HG03460 (cell line): ENCODE measurements around the gene CCDC174.
"Not testable (repeated sequence)": the region's sequence is repeated elsewhere in the genome, so short reads cannot be mapped to it uniquely, and the experiment has no call there.

Source experiments
- ATAC-seq: cut with Tn5 transposase; IDR thresholded peaks from one replicate; pipeline ENCODE4 v1.9.1; 2021; ENCODE audit not compliant: unreplicated experiment

Gene CCDC174

GRCh38 chr3:14649466-14649865, 2.1 kb upstream of the CCDC174 start:
- ATAC-seq: no peak

DNA sequence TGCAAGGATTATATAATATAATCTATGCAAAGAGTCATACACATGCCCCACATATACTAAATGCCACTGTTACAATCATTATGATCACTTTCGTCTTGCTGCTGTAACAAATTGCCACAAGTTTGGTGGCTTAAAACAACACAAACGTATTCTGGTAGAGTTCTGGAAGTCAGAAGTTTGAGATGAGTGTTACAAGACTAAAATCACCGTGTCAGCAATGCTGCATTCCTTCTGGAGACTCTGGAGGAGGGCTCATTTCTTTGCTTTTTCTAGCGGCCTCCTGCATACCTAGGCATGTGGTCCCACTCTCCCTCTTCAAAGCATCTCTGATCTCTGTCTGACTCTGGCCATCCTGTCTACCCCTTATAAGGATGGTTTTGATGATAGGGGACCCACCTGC, 1.4 kb upstream of the CCDC174 start:
- ATAC-seq: no peak

DNA sequence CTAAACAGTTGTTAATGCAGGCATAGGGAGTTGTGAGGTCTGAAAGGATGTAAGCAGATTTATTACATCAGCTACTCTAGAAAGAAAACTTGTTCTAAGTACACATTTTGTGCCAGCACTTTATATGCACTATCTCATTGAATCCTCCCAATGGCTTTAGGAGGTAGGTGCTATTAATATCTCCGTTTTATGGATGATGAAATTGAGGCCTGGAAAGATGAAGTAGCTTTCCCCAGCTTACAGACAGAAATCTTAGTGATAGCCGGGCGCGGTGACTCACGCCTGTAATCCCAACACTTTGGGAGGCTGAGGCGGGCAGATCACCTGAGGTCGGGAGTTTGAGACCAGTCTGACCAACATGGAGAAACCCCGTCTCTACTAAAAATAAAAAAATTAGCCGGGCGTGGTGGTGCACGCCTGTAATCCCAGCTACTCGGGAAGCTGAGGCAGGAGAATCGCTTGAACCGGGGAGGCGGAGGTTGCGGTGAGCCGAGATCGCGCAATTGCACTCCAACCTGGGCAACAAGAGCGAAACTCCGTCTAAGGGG, 872 bp downstream of the CCDC174 start:
- ATAC-seq: not testable (repeated sequence)

GRCh38 chr3:14657579-14657978, 6.0 kb downstream of the CCDC174 start:
- ATAC-seq: no peak

DNA sequence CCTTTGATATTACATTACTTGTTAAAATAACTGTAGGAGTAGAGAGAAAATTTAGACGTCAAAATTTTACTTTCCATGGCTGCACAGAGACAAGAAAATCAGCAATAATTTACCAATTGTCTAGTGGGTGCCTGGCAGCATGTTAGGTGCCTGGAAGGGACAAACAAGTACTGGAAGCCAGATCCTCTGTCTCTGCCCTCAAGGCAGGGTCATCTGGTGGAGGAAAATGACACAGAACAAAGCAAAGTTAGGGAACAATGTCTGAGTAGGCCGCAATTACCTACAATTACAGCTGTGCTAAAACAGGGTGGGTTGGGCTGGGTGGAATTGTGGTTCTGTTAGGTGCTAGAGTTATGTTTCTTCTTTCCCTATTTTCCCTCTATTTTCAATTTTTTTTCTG, 7.4 kb downstream of the CCDC174 start:
- ATAC-seq: no peak

GRCh38 chr3:14660942-14661341, 9.4 kb downstream of the CCDC174 start:
- ATAC-seq: no peak

- no peak for ATAC-seq
These were observed 12.0 kb downstream of the CCDC174 start for GRCh38 chr3:14663396-14664135.

GRCh38 chr3:14664170-14664569, 12.6 kb downstream of the CCDC174 start:
- no peak for ATAC-seq

DNA sequence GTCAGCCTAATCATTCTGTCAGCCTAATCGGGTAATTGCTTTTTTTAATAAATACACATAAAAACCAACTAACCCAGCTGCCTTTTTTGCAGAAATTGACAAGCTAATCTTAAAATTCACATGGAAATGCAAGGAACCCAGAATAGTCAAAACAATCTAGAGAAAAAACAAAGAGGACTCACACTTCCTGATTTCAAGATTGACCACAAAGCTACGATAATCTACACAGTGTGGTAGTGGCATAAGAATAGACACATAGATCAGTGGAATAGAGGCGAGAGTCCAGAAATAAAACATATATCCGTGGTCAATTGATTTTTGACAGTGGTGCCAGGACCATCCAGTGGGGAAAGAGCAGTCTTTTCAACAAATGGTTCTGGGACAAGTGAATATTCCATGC, 21.0 kb downstream of the CCDC174 start:
- no peak for ATAC-seq

GRCh38 chr3:14674841-14675240, 23.3 kb downstream of the CCDC174 start, which contains the start of gene C3orf20:
Gene C3orf20, plus strand, starts transcription at chr3:14675141. Its CDS starts 7,573 bp downstream, at chr3:14682714.
- no peak for ATAC-seq

DNA sequence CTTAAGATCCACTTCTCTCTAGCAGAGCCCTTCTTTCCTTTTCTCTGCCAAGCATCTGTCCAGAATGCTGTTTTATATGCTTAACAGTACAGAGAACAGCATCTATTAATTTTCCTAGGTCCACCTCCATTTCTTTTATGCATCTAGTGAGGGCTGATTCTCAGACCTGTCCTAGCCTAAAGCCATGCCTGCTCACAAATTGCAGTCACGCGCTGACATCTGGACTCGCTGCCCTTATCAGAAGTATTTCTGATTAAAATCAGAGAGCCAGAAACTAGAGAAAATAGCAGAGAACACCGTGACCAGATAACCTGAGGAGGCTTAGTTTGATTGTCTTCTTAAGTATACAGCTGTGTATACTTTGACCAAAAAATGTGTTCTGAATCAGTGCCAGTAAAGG, 25.3 kb downstream of the CCDC174 start:
- no peak for ATAC-seq

DNA sequence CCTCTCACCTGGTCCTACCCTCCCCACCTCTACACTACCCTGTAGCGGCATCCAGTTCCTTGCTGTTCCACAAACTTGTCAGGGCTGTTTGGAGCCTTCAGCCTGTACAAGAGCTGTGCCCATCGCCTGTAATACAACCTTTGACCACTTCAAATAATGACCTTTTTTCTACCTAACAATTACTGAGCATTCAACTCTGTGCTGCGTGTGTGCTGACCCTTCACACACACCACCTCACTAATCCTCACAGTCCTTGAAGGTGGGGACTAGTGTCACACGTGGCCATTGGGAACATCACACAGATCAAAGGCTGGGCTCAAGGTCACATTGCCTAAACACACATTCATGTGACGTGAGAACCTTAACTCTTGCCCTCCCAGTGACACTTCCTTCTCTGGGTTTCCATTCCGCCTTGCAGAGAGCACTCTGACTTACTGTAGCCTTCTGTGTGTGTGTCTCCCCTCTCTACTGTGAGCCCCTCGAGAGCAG, 26.5 kb downstream of the CCDC174 start:
- ATAC-seq: no peak

- no peak for ATAC-seq
These were observed 28.6 kb downstream of the CCDC174 start for GRCh38 chr3:14680115-14680514.

- no peak for ATAC-seq
These were observed 29.2 kb downstream of the CCDC174 start for GRCh38 chr3:14680716-14681115.

DNA sequence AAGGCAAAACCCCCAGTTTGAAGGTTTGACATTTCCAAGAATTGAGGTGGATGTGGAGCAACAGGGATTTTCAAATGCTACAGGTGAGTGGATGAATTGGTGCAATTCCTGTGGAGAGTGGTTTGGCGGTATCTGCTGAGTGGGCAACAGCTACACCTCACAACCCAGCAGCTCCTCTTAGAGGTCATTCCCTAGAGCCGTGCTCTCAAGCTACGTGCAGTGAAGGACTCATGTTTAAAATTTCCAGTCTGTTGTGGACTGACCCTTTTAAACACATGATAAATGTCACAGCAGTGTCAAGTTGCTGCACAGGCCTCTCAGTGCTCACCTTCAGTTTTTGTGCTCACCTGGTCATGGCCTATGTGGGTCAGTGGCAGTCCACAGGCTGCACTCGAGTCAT, 32.9 kb downstream of the CCDC174 start:
- no peak for ATAC-seq

GRCh38 chr3:14685179-14685578, 33.6 kb downstream of the CCDC174 start:
- no peak for ATAC-seq

DNA sequence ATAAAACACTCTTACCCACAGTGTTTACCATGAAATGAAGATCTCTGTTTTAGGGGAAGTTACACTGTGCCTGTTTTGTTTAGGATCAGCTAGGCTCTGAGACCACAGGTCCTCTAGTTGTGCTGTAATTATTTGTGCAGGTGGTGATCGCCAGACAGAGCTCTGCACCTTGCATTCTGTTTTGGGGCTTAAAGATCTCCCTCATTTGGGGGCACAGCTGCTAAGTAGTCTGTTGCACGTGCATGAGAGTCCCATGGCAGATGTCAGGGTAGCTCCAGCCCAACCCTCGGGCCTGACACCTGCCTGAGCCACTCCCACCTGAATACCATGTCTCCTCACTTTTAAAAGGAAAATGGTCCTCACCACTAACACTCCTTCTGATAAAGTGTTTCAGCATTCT, 35.8 kb downstream of the CCDC174 start:
- ATAC-seq: no peak

- ATAC-seq: no peak
These were observed 37.0 kb downstream of the CCDC174 start for GRCh38 chr3:14688525-14688924.

DNA sequence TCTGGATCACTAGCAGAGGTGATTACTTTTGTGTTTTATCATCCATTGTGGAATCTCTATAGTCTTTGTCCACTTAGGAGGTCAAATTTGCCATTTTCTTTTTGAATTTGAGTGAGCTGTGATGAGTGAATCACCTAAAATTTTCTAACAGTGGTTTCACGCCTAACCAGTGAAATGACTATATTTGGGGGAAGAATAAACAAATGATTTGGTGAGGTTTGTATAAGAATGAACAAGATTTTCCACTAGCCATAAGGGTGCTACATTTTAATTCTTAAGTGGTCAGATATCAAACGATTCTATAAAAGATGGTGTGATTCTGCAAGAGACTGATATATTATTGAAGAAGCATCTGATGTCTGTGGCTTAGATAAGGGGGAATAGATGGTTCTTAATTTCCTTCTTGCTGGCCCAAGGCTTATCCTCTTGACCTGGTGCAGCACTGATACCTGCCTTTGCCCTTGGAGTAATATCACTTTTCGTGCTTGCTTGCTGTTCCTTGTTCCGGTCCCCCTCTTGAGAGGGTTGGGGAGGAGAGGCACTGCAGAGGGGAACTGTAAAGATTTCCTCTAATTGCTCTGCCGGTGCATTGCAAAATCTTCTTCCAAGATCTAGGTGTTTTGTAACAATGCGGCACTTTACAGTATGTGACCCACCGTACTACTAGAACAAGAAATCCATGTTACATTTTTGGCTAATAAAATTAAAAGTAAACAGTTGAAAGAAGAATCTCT, 37.9 kb downstream of the CCDC174 start:
- ATAC-seq: no peak

- ATAC-seq: peak; percentile 52
These were observed 39.7 kb downstream of the CCDC174 start for GRCh38 chr3:14691239-14691638.

DNA sequence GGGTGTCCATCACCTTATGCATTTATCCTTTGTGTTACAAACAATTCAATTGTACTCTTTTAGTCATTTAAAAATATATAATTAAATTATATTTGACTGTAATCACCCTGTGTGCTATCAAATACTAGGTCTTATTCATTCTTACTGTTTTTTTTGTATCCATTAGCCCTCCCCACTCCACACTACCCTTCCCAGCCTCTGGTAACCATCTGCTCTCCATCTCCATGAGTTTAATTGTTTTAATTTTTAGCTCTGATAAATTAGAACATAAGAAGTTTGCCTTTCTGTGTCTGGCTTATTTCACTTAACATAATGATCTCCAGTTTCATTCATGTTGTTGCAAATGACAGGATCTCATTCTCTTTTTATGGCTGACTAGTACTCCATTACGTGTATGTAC, 40.2 kb downstream of the CCDC174 start:
- no peak for ATAC-seq
